Lower leg skin (tissue), 3 donors: ENCODE data around the gene CAPS.

Source experiments
- CTCF ChIP-seq, 3 donors: fragments of 450-650 bp; IDR thresholded peaks; one replicate each; pipeline ENCODE4 v1.5.1; 2016; ENCODE audit warnings: antibody characterized with exemption in 3 of 3, mild to moderate bottlenecking in 3 of 3, moderate library complexity in 2 of 3
- POLR2A ChIP-seq, 2 donors: fragments of 450-650 bp; IDR thresholded peaks; one replicate each; pipeline ENCODE4 v1.6.1; 2016 to 2017; ENCODE audit warnings: antibody characterized with exemption in 2 of 2, mild to moderate bottlenecking in 1 of 2, moderate library complexity in 1 of 2

GRCh38 chr19:5897189-5897969, 16.7 kb upstream of the CAPS start:
- TF ChIP-seq CTCF (IDR thresholded peaks at IDR 0.05) (no peak), POLR2A (IDR thresholded peaks at IDR 0.05) (no peak)
